Placental pericyte (primary cell): Measurements from ENCODE around the gene AMY1A. TPM values are rescaled to one million over a fixed set of nuclear protein-coding genes. Genes with fewer than 3 reads are reported as not detected.

ENCODE experiments used
- small RNA-seq: library from RNA; depleted of rRNA; stranded (forward); fragments of <200 nt; gene quantifications from one replicate; pipeline ENCODE3, GENCODE V24; 2012; ENCODE audit warnings: low replicate concordance
- total RNA-seq: library from RNA; depleted of rRNA; stranded (reverse); fragments of >200 nt; gene quantifications from 2 replicates; pipeline ENCODE4 v1.2.3, GENCODE V29; 2012

Gene AMY1A
- not detected in 2 replicates for total RNA-seq

GRCh38 chr1:103655460-103655859 is at the start of gene AMY1A:
Gene AMY1A, plus strand, starts transcription at chr1:103655760. Its CDS starts 571 bp downstream, at chr1:103656331.

GRCh38 chr1:103616994-103617477 is 38.5 kb upstream of the AMY1A start, which contains the start of gene AMY2A:
Gene AMY2A, plus strand, starts transcription at chr1:103617427. Its CDS starts 14 bp downstream, at chr1:103617441.

GRCh38 chr1:103696110-103696509 is 40.5 kb downstream of the AMY1A start, which contains the start of gene AMY1B:
Gene AMY1B, minus strand, starts transcription at chr1:103696210. Its CDS starts 571 bp downstream, at chr1:103695639.

Small RNA genes within 50 kb of the gene (small RNA-seq; reads per million reads assigned to genes)
- not detected for gene AC105272.1

Other genes starting within 250 kb of the AMY1A start
- gene RNPC3, start 130.1 kb upstream of the AMY1A start, total RNA-seq = 9.4 and 10.5 TPM in 2 replicates
- gene AMY2B, start 84.2 kb upstream of the AMY1A start, total RNA-seq = 0.66 and 1.9 TPM in 2 replicates
- gene AMY2A, start 38.3 kb upstream of the AMY1A start, total RNA-seq = not detected in 2 replicates
- not detected in 2 replicates for gene AMY1B, start 40.5 kb downstream of the AMY1A start, total RNA-seq
- not detected in 2 replicates for gene AMY1C, start 94.1 kb downstream of the AMY1A start, total RNA-seq